AG04449 (cell line): Measurements from ENCODE around the gene GPC3.

Source experiments
- CTCF ChIA-PET: fragments of 350-600 bp; formaldehyde crosslinking; extraction: SDS; loops from one replicate; lab custom pipeline; 2021; ENCODE audit warnings: antibody characterized with exemption; lab: Yijun Ruan, JAX
- POLR2A ChIA-PET: fragments of 400-600, 350-600 bp; formaldehyde crosslinking; extraction: SDS; loops from one replicate; lab custom pipeline; 2020; ENCODE audit warnings: antibody characterized with exemption, inconsistent platforms; lab: Yijun Ruan, JAX
- DNase-seq: peaks from one replicate; pipeline ENCODE4 v3.0.0-alpha.2; 2010; ENCODE audit warnings: low read depth, low spot score
- H3K4me3 ChIP-seq: 2 replicates; pipeline ENCODE4 v1.5.1; 2011; ENCODE audit warnings: low read depth, mild to moderate bottlenecking, control low read depth, low read length
- TF ChIP-seq, protein P1 (sequence below): IDR thresholded peaks from one replicate; pipeline ENCODE4 v1.5.1; 2011; ENCODE audit warnings: mild to moderate bottlenecking, moderate library complexity, low read length, control low read depth, inconsistent platforms; ENCODE audit not compliant: insufficient read depth; ENCODE audit errors: missing control alignments

GPC3 gene

DNA sequence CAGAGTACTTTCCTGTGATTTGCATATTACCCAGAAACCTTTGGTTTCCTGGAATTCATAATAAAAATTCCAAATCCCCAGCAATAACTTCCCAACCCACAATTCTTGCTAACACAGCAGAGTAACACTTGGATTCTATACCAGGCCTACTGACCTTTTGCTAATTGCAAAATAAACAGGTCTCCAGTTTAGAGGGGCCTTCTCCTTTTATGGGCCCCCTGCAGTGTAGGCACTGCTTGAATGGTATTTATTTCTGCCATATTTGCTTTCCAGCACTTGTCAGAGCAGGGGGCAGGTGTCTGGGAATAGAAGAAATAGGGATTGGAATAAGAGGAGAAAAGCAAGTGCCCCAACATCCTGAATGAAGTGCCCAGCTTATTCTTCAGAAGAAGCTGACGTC, 25.3 kb upstream of the GPC3 start:
- ChIA-PET CTCF (no interaction called here), POLR2A (no interaction called here)
- DNase-seq, result no peak

DNA sequence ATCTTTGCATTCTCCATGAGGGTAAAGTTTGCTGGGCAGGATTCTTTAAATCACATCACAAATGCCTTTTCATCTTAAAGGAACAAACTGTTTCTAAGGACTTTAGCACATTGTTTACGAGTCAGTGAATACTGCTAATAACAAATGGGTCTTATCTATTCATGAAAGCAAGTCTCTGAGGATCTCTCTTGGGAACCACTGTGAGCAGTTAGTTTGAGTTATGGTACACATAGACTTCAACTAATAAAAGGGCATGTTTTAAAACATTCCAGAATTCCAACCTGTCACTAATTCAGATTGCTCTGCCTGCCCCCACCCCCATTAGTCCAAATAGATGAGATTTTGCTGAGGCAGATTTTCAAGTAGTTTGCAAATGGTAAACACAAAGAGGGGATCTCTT, 22.3 kb upstream of the GPC3 start:
- ChIA-PET POLR2A (no interaction called here), CTCF (no interaction called here)
- TF ChIP-seq, protein P1, sequence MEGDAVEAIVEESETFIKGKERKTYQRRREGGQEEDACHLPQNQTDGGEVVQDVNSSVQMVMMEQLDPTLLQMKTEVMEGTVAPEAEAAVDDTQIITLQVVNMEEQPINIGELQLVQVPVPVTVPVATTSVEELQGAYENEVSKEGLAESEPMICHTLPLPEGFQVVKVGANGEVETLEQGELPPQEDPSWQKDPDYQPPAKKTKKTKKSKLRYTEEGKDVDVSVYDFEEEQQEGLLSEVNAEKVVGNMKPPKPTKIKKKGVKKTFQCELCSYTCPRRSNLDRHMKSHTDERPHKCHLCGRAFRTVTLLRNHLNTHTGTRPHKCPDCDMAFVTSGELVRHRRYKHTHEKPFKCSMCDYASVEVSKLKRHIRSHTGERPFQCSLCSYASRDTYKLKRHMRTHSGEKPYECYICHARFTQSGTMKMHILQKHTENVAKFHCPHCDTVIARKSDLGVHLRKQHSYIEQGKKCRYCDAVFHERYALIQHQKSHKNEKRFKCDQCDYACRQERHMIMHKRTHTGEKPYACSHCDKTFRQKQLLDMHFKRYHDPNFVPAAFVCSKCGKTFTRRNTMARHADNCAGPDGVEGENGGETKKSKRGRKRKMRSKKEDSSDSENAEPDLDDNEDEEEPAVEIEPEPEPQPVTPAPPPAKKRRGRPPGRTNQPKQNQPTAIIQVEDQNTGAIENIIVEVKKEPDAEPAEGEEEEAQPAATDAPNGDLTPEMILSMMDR, result no peak
- DNase-seq, result no peak
- H3K4me3 ChIP-seq, result no peak overlapping the region

More for the DNA sequence above, 25.3 kb upstream of the GPC3 start:
- H3K4me3 ChIP-seq, result no peak overlapping the region
- TF ChIP-seq, protein P1, result no peak

DNA sequence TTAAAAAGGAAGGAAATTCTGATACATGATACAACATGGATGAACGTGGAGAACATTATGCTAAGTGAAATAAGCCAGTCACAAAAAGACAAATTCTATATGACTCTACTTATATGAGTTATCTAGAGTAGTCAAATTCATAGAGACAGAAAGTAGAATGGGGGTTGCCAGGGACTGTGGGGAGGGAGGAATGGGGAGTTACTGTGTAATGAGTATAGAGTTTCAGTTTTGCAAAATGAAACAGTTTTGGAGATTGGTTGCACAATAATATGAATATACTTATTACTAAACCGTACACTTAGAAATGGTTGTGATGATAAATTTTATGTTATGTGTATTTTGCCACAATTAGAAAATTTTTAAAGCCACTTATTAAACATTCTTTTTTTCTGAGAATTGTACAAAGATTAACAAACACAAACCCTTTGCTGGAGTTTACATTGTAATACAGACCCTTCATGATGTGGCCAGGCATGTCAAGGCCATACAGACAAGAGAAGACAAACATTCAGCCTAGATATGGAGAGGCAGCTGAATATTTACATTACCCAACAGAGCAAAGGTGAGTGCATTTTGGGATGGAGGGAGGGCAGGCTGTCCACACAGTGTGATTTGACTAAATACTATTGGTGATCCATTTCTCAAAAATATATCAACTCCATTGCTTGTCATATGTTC, 21.2 kb upstream of the GPC3 start:
- no peak overlapping the region for H3K4me3 ChIP-seq
- POLR2A ChIA-PET, result no interaction called here
- CTCF ChIA-PET, result no interaction called here
- no peak for DNase-seq
- TF ChIP-seq, protein P1, result no peak

DNA sequence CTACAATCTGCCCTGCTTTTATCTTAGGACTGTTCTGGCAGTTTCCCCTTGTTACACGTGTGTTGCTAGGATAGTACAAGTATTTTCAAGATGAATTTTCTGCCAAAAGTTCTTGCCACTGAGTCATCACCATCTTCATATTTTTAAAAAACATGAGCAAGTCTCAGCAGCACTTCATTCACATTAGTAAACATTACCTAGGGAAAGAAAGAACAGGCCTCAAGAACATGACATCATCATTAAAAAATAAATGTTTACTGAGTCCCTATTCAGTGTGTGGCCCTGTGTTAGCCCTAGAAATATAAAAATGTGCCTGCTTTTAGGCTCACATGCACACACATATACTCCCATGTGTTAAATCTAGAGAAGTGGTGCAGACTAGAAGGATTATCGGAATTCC, 18.7 kb upstream of the GPC3 start:
- TF ChIP-seq, protein P1, result no peak

DNA sequence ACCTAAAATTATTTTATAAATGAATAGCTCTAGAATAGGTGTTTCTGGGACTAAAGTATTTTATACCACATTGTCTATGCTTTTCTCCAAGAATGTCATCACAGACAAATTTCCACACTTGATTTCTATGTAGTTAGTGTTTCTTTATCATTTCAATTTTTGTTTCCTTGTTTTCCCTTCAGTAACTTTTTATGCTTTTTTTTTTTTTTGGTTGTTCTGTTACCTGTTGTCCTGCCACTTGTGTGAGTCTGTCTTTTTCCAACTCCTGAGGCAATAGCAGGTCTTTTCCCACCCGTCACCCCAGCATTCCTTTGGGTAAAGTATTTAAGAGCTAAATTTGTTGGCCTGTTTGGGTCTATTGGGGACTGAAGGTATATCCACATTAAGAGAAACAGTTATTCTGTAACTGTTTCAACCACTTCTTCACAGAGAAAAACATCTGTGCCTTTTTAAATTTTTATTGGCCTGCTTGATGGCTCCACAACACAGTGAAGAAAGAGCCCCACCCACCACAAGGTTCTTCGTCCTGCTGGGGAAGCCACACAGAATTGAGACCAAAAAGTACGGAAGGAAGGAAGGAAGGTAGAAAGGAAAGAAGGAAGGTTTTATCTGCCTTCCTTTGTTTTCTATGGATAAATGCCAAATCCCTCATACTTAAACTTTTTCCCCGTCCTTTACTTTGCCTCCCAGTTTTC, 17.7 kb upstream of the GPC3 start:
- CTCF ChIA-PET, result no interaction called here
- POLR2A ChIA-PET, result no interaction called here

More for the DNA sequence above, 18.7 kb upstream of the GPC3 start:
- DNase-seq, result no peak
- ChIA-PET POLR2A (no interaction called here), CTCF (no interaction called here)
- H3K4me3 ChIP-seq, result no peak overlapping the region

More for the DNA sequence above, 17.7 kb upstream of the GPC3 start:
- TF ChIP-seq, protein P1, result no peak
- H3K4me3 ChIP-seq, result no peak overlapping the region
- no peak for DNase-seq
